Esophagus squamous epithelium (tissue), 4 donors: ENCODE results near the gene ATP11A.

Experiments
- CTCF ChIP-seq, 6 experiments: fragments of 450-650 bp in 4 of 6; fragments of 200-600 bp in 2 of 6; sonication (generic) in 2 of 6; IDR thresholded peaks; one replicate each; pipeline ENCODE4 v1.5.1; 2016 to 2019; ENCODE audit warnings: antibody characterized with exemption in 6 of 6, mild to moderate bottlenecking in 4 of 6, moderate library complexity in 4 of 6
- POLR2A ChIP-seq, 4 donors: fragments of 450-650 bp; IDR thresholded peaks; one replicate each; pipeline ENCODE4 v1.6.1; 2017; ENCODE audit warnings: antibody characterized with exemption in 4 of 4, mild to moderate bottlenecking in 4 of 4, moderate library complexity in 3 of 4

DNA sequence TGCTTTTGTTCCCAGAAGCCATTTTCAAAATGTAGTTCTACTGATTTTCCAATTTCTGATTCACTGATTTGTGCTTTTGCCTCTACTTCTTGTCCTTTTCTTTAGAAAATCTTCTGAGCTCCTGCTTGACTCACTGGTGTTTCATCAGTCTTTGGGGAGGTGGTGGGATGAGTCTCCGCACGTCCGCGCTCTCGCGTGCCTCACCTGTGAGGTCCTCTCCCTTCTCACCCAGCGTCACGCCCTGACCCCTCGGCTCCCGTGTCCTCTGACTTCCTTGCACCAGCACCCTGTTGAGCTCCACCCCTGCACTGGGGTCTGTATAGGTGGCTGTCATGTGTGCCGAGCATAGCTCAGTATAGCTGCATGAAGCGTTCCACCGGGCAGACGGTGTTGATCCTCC is 226.5 kb downstream of the ATP11A start:
- TF ChIP-seq CTCF (IDR thresholded peaks at IDR 0.05) (no peak), POLR2A (IDR thresholded peaks at IDR 0.05) (no peak)
